ENCODE data around the gene SNAP47. TPM values are rescaled to one million over a fixed set of nuclear protein-coding genes. Genes with fewer than 3 reads are reported as not detected.

Gene SNAP47
- polyA plus RNA-seq, 1 of the 3 experiments (the other 2 are of a cell fraction) = 45.6 TPM

GRCh38 chr1:227733751-227734545 is 1.3 kb upstream of the SNAP47 start:
- Histone ChIP-seq H3K27ac (ENCODE audit: low read depth in 2 of 2, low read length in 1 of 2) (no peak overlapping the region), H3K4me1 (ENCODE audit: control insufficient read depth in 1 of 2, insufficient read depth in 2 of 2, low read depth in 1 of 2, low read length in 1 of 2) (peaks cover 7 to 33% of the 10 kb centered on the region in 2 experiments; a peak in 3 of 4 replicates), H3F3A (replicated peaks; ENCODE audit: insufficient read depth) (no peaks in the 10 kb centered on the region), H3K9ac (peak overlapping the region; percentile 89), H3K27me3 (ENCODE audit: insufficient read depth) (no peaks in the 10 kb centered on the region), H3K9me3 (no peaks in the 10 kb centered on the region), H3K4me3 (ENCODE audit: low read depth in 2 of 2, low read length in 1 of 2) (peak overlapping the region; percentile 63 to 97), H3K4me2 (peak overlapping the region; percentile 100), H3K36me3 (replicated peaks in 1 of 2; ENCODE audit: control insufficient read depth in 1 of 2, insufficient read depth in 2 of 2, low read length in 1 of 2) (peaks cover 6 to 26% of the 10 kb centered on the region in 2 experiments), H3K9me2 (no peaks in the 10 kb centered on the region), H2AFZ (ENCODE audit: low read depth) (no peak overlapping the region), H4K20me1 (ENCODE audit: insufficient read depth) (peaks cover 8% of the 10 kb centered on the region; the same call in 1 of the 2 replicates), H3K79me2 (ENCODE audit: insufficient read depth) (peaks cover 61% of the 10 kb centered on the region)
- no peak for TF ChIP-seq USF2 (IDR thresholded peaks at IDR 0.05; ENCODE audit: borderline replicate concordance, low read depth, low read length)
- no peak for TF ChIP-seq SIN3A (IDR thresholded peaks at IDR 0.05; ENCODE audit: borderline replicate concordance, low read depth, low read length)
- no peak for DNase-seq
- WGBS (ENCODE audit: low lambda C conversion rate) = 80% methylated on average over 20 of the region's 24 CpGs
- ChIA-PET CTCF (interaction anchor here (1.2 kb wide), 1 partner anchor 212 kb away, joined by 3 read pairs; no protein-coding TSS in a partner anchor), POLR2A (no interaction called here)

GRCh38 chr1:227734546-227734855 is 734 bp upstream of the SNAP47 start:
- POLR2A ChIA-PET = no interaction called here
- no peaks in the 10 kb centered on the region for H3K27me3 ChIP-seq (ENCODE audit: insufficient read depth)
- H3K36me3 ChIP-seq (replicated peaks in 1 of 2; ENCODE audit: control insufficient read depth in 1 of 2, insufficient read depth in 2 of 2, low read length in 1 of 2) = peaks cover 6 to 29% of the 10 kb centered on the region in 2 experiments
- H3K4me3 ChIP-seq (ENCODE audit: low read depth in 2 of 2, low read length in 1 of 2) = peak overlapping the region; percentile 63 to 97
- peak overlapping the region; percentile 76; the same call in 1 of the 2 replicates for H2AFZ ChIP-seq (ENCODE audit: low read depth)
- H3K4me2 ChIP-seq = peak overlapping the region; percentile 100
- no peaks in the 10 kb centered on the region for H3K9me2 ChIP-seq
- peaks cover 5% of the 10 kb centered on the region; the same call in 1 of the 2 replicates for H4K20me1 ChIP-seq (ENCODE audit: insufficient read depth)
- peak overlapping the region; percentile 89 for H3K9ac ChIP-seq
- H3K79me2 ChIP-seq (ENCODE audit: insufficient read depth) = peaks cover 67% of the 10 kb centered on the region
- no peaks in the 10 kb centered on the region for H3K9me3 ChIP-seq
- no peaks in the 10 kb centered on the region for H3F3A ChIP-seq (replicated peaks; ENCODE audit: insufficient read depth)
- H3K27ac ChIP-seq (ENCODE audit: low read depth in 2 of 2, low read length in 1 of 2) = peak overlapping the region; percentile 54 to 67; a peak in 2 of 4 replicates
- no peak for TF ChIP-seq EZH2phosphoT487 (IDR thresholded peaks at IDR 0.05; ENCODE audit: borderline replicate concordance, low read depth)
- TF ChIP-seq JUND (IDR thresholded peaks at IDR 0.05) = no peak
- no peak for TF ChIP-seq CTCF (IDR thresholded peaks at IDR 0.05)
- no peak for TF ChIP-seq EP300 (IDR thresholded peaks at IDR 0.05; ENCODE audit: borderline replicate concordance in 1 of 2, low read depth in 1 of 2, low read length in 1 of 2)
- no peak for TF ChIP-seq MEF2A (IDR thresholded peaks at IDR 0.05; ENCODE audit: borderline replicate concordance, low read depth)
- no peak for TF ChIP-seq ZBTB33 (IDR thresholded peaks at IDR 0.05; ENCODE audit: borderline replicate concordance, low read depth)
- no peak for TF ChIP-seq TCF12 (IDR thresholded peaks at IDR 0.05)
- no peak for TF ChIP-seq USF1 (IDR thresholded peaks at IDR 0.05; ENCODE audit: borderline replicate concordance, low read depth)
- peaks cover 3 to 28% of the 10 kb centered on the region in 2 experiments; a peak in 2 of 4 replicates for H3K4me1 ChIP-seq (ENCODE audit: control insufficient read depth in 1 of 2, insufficient read depth in 2 of 2, low read depth in 1 of 2, low read length in 1 of 2)
- DNase-seq = no peak
- CTCF ChIA-PET = interaction anchor here (1.2 kb wide), 1 partner anchor 211 kb away, joined by 3 read pairs; no protein-coding TSS in a partner anchor
- WGBS (ENCODE audit: low lambda C conversion rate) = 4% methylated on average over 9 of the region's 10 CpGs
